Activated CD8-positive, alpha-beta T cell treated with anti-CD3 and anti-CD28 coated beads for 36 hours (primary cell): ENCODE data around the gene IFIT5. TPM values are rescaled to one million over a fixed set of nuclear protein-coding genes. Genes with fewer than 3 reads are reported as not detected.

Source experiments
- total RNA-seq, 2 experiments: library from RNA; stranded (reverse); gene quantifications; one replicate each; pipeline ENCODE4 v1.2.3, GENCODE V29; 2021

The IFIT5 gene
- total RNA-seq, 2 experiments from 2014 or later, result 11.7 to 12.6 TPM

Other genes with a start within 250 kb of the IFIT5 start
- gene CH25H, start 207.3 kb upstream of the IFIT5 start, total RNA-seq, result not detected
- gene LIPA, start 162.8 kb upstream of the IFIT5 start, total RNA-seq, result 10 to 100 TPM; 20.4 to 20.7 TPM
- 10 to 100 TPM; 39.2 to 41.6 TPM for gene IFIT2, start 112.5 kb upstream of the IFIT5 start, total RNA-seq
- 10 to 100 TPM; 20.4 to 21.8 TPM for gene IFIT3, start 86.6 kb upstream of the IFIT5 start, total RNA-seq
- not detected for gene IFIT1B, start 36.5 kb upstream of the IFIT5 start, total RNA-seq
- 1 to 10 TPM; 6.1 to 6.3 TPM for gene IFIT1, start 21.9 kb upstream of the IFIT5 start, total RNA-seq
- gene SLC16A12, start 121.0 kb downstream of the IFIT5 start, total RNA-seq, result not detected
- 1 to 10 TPM; 2.3 to 3.9 TPM for gene PANK1, start 230.7 kb downstream of the IFIT5 start, total RNA-seq